B cell (primary cell): ENCODE measurements around the gene SMC1B. TPM values are rescaled to one million over a fixed set of nuclear protein-coding genes. Genes with fewer than 3 reads are reported as not detected.

ENCODE experiments used
- ATAC-seq: fragments of 200-7000 bp; cut with Tn5 transposase; one replicate; pipeline ENCODE4 v1.10.0; 2021; ENCODE audit warnings: low read depth, mild to moderate bottlenecking, moderate number of reproducible peaks, moderate library complexity
- CTCF ChIA-PET: fragments of 350-600 bp; sonication (Branson Sonifier 250); formaldehyde crosslinking; loops from one replicate; lab custom pipeline; 2021; ENCODE audit warnings: antibody characterized with exemption, inconsistent platforms; lab: Charles Lee
- POLR2A ChIA-PET: fragments of 350-600 bp; sonication (Branson Sonifier 250); formaldehyde crosslinking; loops from one replicate; lab custom pipeline; 2021; ENCODE audit warnings: antibody characterized with exemption; lab: Charles Lee
- DNase-seq: peaks from one replicate; pipeline ENCODE4 v3.0.0; 2013
- H2AFZ ChIP-seq: 2 replicates; pipeline ENCODE4 v1.6.1; 2012; ENCODE audit warnings: mild to moderate bottlenecking, low read depth, low read length; ENCODE audit not compliant: insufficient read depth, poor library complexity, severe bottlenecking
- H3K27ac ChIP-seq, 2 donors: 1 replicate in 1 of 2; 2 replicates in 1 of 2; pipeline ENCODE4 v1.5.1; 2012 to 2013; ENCODE audit warnings: low read length in 2 of 2, mild to moderate bottlenecking in 2 of 2, moderate library complexity in 1 of 2
- H3K27me3 ChIP-seq, 4 experiments: fragments of 200-600 bp in 1 of 4; sonication (generic) in 1 of 4; replicated peaks in 1 of 4; 1 replicate in 2 of 4; 2 replicates in 2 of 4; pipeline versions ENCODE4 v1.6.1 to v1.7.0; 2013 to 2016; ENCODE audit warnings: low read length in 3 of 4, mild to moderate bottlenecking in 2 of 4, mixed read lengths in 1 of 4, moderate library complexity in 1 of 4; ENCODE audit not compliant: insufficient read depth in 4 of 4, control insufficient read depth in 3 of 4; ENCODE audit errors: control extremely low read depth in 1 of 4
- H3K36me3 ChIP-seq, 2 experiments: replicated peaks in 1 of 2; 1 replicate in 1 of 2; 2 replicates in 1 of 2; pipeline versions ENCODE4 v1.6.1 to v1.7.1; 2013; ENCODE audit warnings: low read length in 1 of 2; ENCODE audit not compliant: insufficient read depth in 2 of 2, control insufficient read depth in 1 of 2; ENCODE audit errors: control extremely low read depth in 1 of 2, extremely low read depth in 1 of 2
- H3K4me1 ChIP-seq, 2 donors: fragments of 200-600 bp in 1 of 2; sonication (generic) in 1 of 2; 1 replicate in 1 of 2; 2 replicates in 1 of 2; pipeline versions ENCODE4 v1.5.1 to v1.6.1; 2013 to 2017; ENCODE audit warnings: low read length in 2 of 2; ENCODE audit not compliant: control insufficient read depth in 2 of 2, insufficient read depth in 2 of 2
- H3K4me2 ChIP-seq: replicated peaks from 2 replicates; pipeline ENCODE3; 2012; ENCODE audit warnings: mild to moderate bottlenecking, low read depth, low read length; ENCODE audit not compliant: poor library complexity, severe bottlenecking
- H3K4me3 ChIP-seq, 5 experiments: fragments of 200-600 bp in 1 of 5; sonication (generic) in 1 of 5; 1 replicate in 3 of 5; 2 replicates in 2 of 5; pipeline versions ENCODE4 v1.5.1 to v1.7.0; 2011 to 2016; ENCODE audit warnings: low read length in 4 of 5, mild to moderate bottlenecking in 4 of 5, low read depth in 2 of 5, control low read depth in 1 of 5, moderate library complexity in 1 of 5; ENCODE audit not compliant: insufficient read depth in 1 of 5; ENCODE audit errors: control extremely low read depth in 1 of 5, extremely low read depth in 1 of 5
- H3K79me2 ChIP-seq: fragments of 200-600 bp; sonication (generic); one replicate; pipeline ENCODE4 v1.6.0; 2016; ENCODE audit warnings: low read length; ENCODE audit not compliant: control insufficient read depth, insufficient read depth
- H3K9ac ChIP-seq: fragments of 200-600 bp; sonication (generic); 2 replicates; pipeline ENCODE4 v1.6.1; 2017; ENCODE audit warnings: mild to moderate bottlenecking, low read length, moderate library complexity
- H3K9me3 ChIP-seq, 3 donors: one replicate each; pipeline versions ENCODE4 v1.6.1 to v1.7.1; 2013; ENCODE audit warnings: low read length in 2 of 3; ENCODE audit not compliant: control insufficient read depth in 2 of 3, insufficient read depth in 1 of 3; ENCODE audit errors: control extremely low read depth in 1 of 3
- H4K20me1 ChIP-seq: 2 replicates; pipeline ENCODE4 v1.6.0; 2012; ENCODE audit warnings: mild to moderate bottlenecking, low read length; ENCODE audit not compliant: insufficient read depth, control insufficient read depth, poor library complexity, severe bottlenecking
- H3K27ac Mint-ChIP-seq: one replicate; pipeline ENCODE4 v1.8.0; 2021; ENCODE audit warnings: mixed read lengths
- H3K27me3 Mint-ChIP-seq: one replicate; pipeline ENCODE4 v1.8.0; 2021; ENCODE audit warnings: mixed read lengths
- H3K4me1 Mint-ChIP-seq: one replicate; pipeline ENCODE4 v1.8.0; 2021; ENCODE audit warnings: mixed read lengths
- H3K4me3 Mint-ChIP-seq: one replicate; pipeline ENCODE4 v1.8.0; 2021; ENCODE audit warnings: mixed read lengths
- H3K9me3 Mint-ChIP-seq: one replicate; pipeline ENCODE4 v1.8.0; 2022; ENCODE audit warnings: mixed read lengths; ENCODE audit not compliant: insufficient read depth
- CTCF ChIP-seq: fragments of 200-600 bp; IDR thresholded peaks from one replicate; pipeline ENCODE4 v1.8.0; 2022; ENCODE audit warnings: antibody characterized with exemption, mild to moderate bottlenecking
- EZH2 ChIP-seq: IDR thresholded peaks from 2 replicates; pipeline ENCODE4 v1.6.1; 2012; ENCODE audit warnings: borderline replicate concordance, low read depth, mild to moderate bottlenecking, moderate library complexity, low read length; ENCODE audit not compliant: insufficient read depth, poor library complexity, severe bottlenecking
- WGBS: methylation state at CpG from one replicate; pipeline ENCODE4 v1.1.5; 2013; ENCODE audit warnings: missing lambda C conversion rate; ENCODE audit not compliant: insufficient coverage; 5-methylcytosine and 5-hydroxymethylcytosine counted together
- intact Hi-C: fragments of 100-400 bp; cut with micrococcal nuclease; formaldehyde crosslinking; loops from one replicate; pipeline ENCODE4 v1.10.0; 2022
- polyA plus RNA-seq: library from polyadenylated mRNA; depleted of rRNA; stranded (reverse); fragments of >200 nt; gene quantifications from 2 replicates; pipeline ENCODE4 v1.2.3, GENCODE V29; 2012
- total RNA-seq, 2 donors: library from RNA; stranded (reverse); fragments of 120-200 nt in 1 of 2; gene quantifications; 1 replicate in 1 of 2; 2 replicates in 1 of 2; pipeline versions ENCODE4 v1.2.3 to v1.2.4, GENCODE V29; 2013 to 2022

The SMC1B gene
- total and polyA plus RNA-seq, 2 donors (not counting 1 experiment from before 2014, with no cell fraction given) = 0.07 TPM; not detected in 1

GRCh38 chr22:45420539-45420938 is 7.1 kb upstream of the SMC1B start:
- no peak overlapping the region for H3K4me3 ChIP-seq
- no peaks in the 10 kb centered on the region for H3K9me3 Mint-ChIP-seq
- no peak overlapping the region for H3K4me2 ChIP-seq
- 100% methylated on average over 2 of the region's 2 CpGs for WGBS
- CTCF ChIA-PET = no interaction called here
- no peak overlapping the region for H2AFZ ChIP-seq
- no peaks in the 10 kb centered on the region for H3K27me3 Mint-ChIP-seq
- intact Hi-C loops = no loop called here
- no peaks in the 10 kb centered on the region for H4K20me1 ChIP-seq
- no peaks in the 10 kb centered on the region for H3K9me3 ChIP-seq
- H3K4me3 Mint-ChIP-seq = no peak overlapping the region
- H3K27ac Mint-ChIP-seq = no peak overlapping the region
- H3K27ac ChIP-seq = no peak overlapping the region
- H3K27me3 ChIP-seq = no peaks in the 10 kb centered on the region
- no peaks in the 10 kb centered on the region for H3K4me1 ChIP-seq
- no peak for DNase-seq
- no peak for TF ChIP-seq CTCF
- no peak for TF ChIP-seq EZH2
- no peak overlapping the region for H3K9ac ChIP-seq
- POLR2A ChIA-PET = no interaction called here
- H3K79me2 ChIP-seq = no peaks in the 10 kb centered on the region
- no peaks in the 10 kb centered on the region for H3K36me3 ChIP-seq
- no peaks in the 10 kb centered on the region for H3K4me1 Mint-ChIP-seq
- no peak for ATAC-seq

- intact Hi-C loops = no loop called here
- Histone ChIP-seq H2AFZ (no peak overlapping the region), H3K4me1 (no peaks in the 10 kb centered on the region), H3K9me3 (no peaks in the 10 kb centered on the region), H3K27me3 (no peaks in the 10 kb centered on the region), H4K20me1 (no peaks in the 10 kb centered on the region), H3K4me3 (no peak overlapping the region), H3K4me2 (no peak overlapping the region), H3K9ac (no peak overlapping the region), H3K79me2 (no peaks in the 10 kb centered on the region), H3K36me3 (no peaks in the 10 kb centered on the region), H3K27ac (no peak overlapping the region)
- Mint-ChIP-seq H3K9me3 (no peaks in the 10 kb centered on the region), H3K27ac (no peak overlapping the region), H3K4me3 (no peak overlapping the region), H3K4me1 (no peaks in the 10 kb centered on the region), H3K27me3 (no peaks in the 10 kb centered on the region)
- 95% methylated on average over 4 of the region's 4 CpGs for WGBS
- CTCF ChIA-PET = no interaction called here
- POLR2A ChIA-PET = no interaction called here
- no peak for DNase-seq
- no peak for ATAC-seq
- TF ChIP-seq EZH2 = no peak
- no peak for TF ChIP-seq CTCF
Measured at GRCh38 chr22:45420011-45420410, 6.6 kb upstream of the SMC1B start.
